HepG2 (cell line): ENCODE results near the gene HSPA5. TPM values are rescaled to one million over a fixed set of nuclear protein-coding genes. Genes with fewer than 3 reads are reported as not detected.
A peak's percentile ranks its signal among the peaks of the same experiment; 100 is the strongest.

Source experiments
- ADNP ChIP-seq: sonication (generic); formaldehyde crosslinking; IDR thresholded peaks from 2 replicates; pipeline ENCODE4 v1.4.0; 2020; ENCODE audit warnings: missing genetic modification reagents
- CEBPZ ChIP-seq: IDR thresholded peaks from 2 replicates; pipeline ENCODE4 v1.6.1; 2012; ENCODE audit warnings: low read length, improper control_type of control experiment
- FOXK1 ChIP-seq: sonication (generic); formaldehyde crosslinking; IDR thresholded peaks from 2 replicates; pipeline ENCODE4 v1.4.0; 2020; ENCODE audit warnings: low read depth, missing genetic modification reagents, borderline replicate concordance
- HDAC2 ChIP-seq: sonication (generic); formaldehyde crosslinking; IDR thresholded peaks from 2 replicates; pipeline ENCODE4 v1.4.0; 2020; ENCODE audit warnings: missing genetic modification reagents
- HNRNPL ChIP-seq: fragments of 200-400 bp; formaldehyde crosslinking; IDR thresholded peaks from 2 replicates; pipeline ENCODE4 v1.6.1; 2017; ENCODE audit warnings: mild to moderate bottlenecking, low read depth, low read length
- KAT2B ChIP-seq: fragments of 150-350 bp; IDR thresholded peaks from 2 replicates; pipeline ENCODE4 v1.6.1; 2014; ENCODE audit warnings: low read depth, low read length, borderline replicate concordance
- KLF6 ChIP-seq: IDR thresholded peaks from 2 replicates; pipeline ENCODE4 v1.8.0; 2016; ENCODE audit warnings: missing biosample characterization, missing genetic modification reagents
- LBX2 ChIP-seq: sonication (generic); formaldehyde crosslinking; IDR thresholded peaks from 2 replicates; pipeline ENCODE4 v1.5.0; 2020; ENCODE audit warnings: missing genetic modification reagents, mild to moderate bottlenecking, borderline replicate concordance
- MAX ChIP-seq: IDR thresholded peaks from 2 replicates; pipeline ENCODE4 v1.6.1; 2012; ENCODE audit warnings: inconsistent platforms
- MED1 ChIP-seq: sonication (generic); formaldehyde crosslinking; IDR thresholded peaks from 2 replicates; pipeline ENCODE4 v1.4.0; 2020; ENCODE audit warnings: missing genetic modification reagents
- NFIB ChIP-seq: sonication (generic); formaldehyde crosslinking; IDR thresholded peaks from 2 replicates; pipeline ENCODE4 v1.9.0; 2021; ENCODE audit warnings: missing genetic modification reagents, mild to moderate bottlenecking, borderline replicate concordance
- NRL ChIP-seq: sonication (generic); formaldehyde crosslinking; IDR thresholded peaks from 2 replicates; pipeline ENCODE4 v1.5.0; 2020; ENCODE audit warnings: missing genetic modification reagents, mild to moderate bottlenecking, moderate library complexity, borderline replicate concordance
- SRF ChIP-seq: IDR thresholded peaks from 2 replicates; pipeline ENCODE4 v1.6.1; 2011; ENCODE audit warnings: mild to moderate bottlenecking, low read depth, low read length, moderate library complexity
- THRA ChIP-seq: sonication (generic); formaldehyde crosslinking; IDR thresholded peaks from 2 replicates; pipeline ENCODE4 v1.4.0; 2020; ENCODE audit warnings: missing genetic modification reagents, borderline replicate concordance
- ZMYM4 ChIP-seq: sonication (generic); formaldehyde crosslinking; IDR thresholded peaks from 2 replicates; pipeline ENCODE4 v1.8.1; 2023; ENCODE audit warnings: mild to moderate bottlenecking, missing genetic modification reagents
- ZNF263 ChIP-seq: sonication (generic); formaldehyde crosslinking; IDR thresholded peaks from 2 replicates; pipeline ENCODE4 v1.4.0; 2020; ENCODE audit warnings: missing genetic modification reagents
- ZNF580 ChIP-seq: IDR thresholded peaks from 2 replicates; pipeline ENCODE4 v1.6.1; 2016; ENCODE audit warnings: low read depth, borderline replicate concordance
- ZNF737 ChIP-seq: sonication (generic); formaldehyde crosslinking; IDR thresholded peaks from 2 replicates; pipeline ENCODE4 v1.5.0; 2020; ENCODE audit warnings: missing genetic modification reagents, mild to moderate bottlenecking, borderline replicate concordance
- ZNF800 ChIP-seq: sonication (generic); formaldehyde crosslinking; IDR thresholded peaks from 2 replicates; pipeline ENCODE4 v1.4.0; 2020; ENCODE audit warnings: missing genetic modification reagents
- polyA plus RNA-seq, 8 experiments: library from polyadenylated mRNA; depleted of rRNA in 3 of 8; stranded (reverse) in 7 of 8; unstranded in 1 of 8; fragments of >200 nt; fragmentation: Illumina TruSeq in 4 of 8; extraction: Trizol in 4 of 8; gene quantifications; 2 replicates each; pipeline versions ENCODE4 v1.2.1 to v1.2.3, GENCODE V29; 2011 to 2016; ENCODE audit warnings: low read depth in 4 of 8, missing spikeins in 1 of 8, mixed read lengths in 1 of 8; ENCODE audit not compliant: insufficient read depth in 1 of 8
- total RNA-seq, 5 experiments: library from RNA; depleted of rRNA; stranded (reverse); fragments of >200 nt; fragmentation: Illumina TruSeq; extraction: Trizol; gene quantifications; 2 replicates each; pipeline ENCODE4 v1.2.3, GENCODE V29; 2016; ENCODE audit warnings: low read depth in 1 of 5

The HSPA5 gene
- total and polyA plus RNA-seq, 2 of the 13 experiments (the other 11 are each of a cell fraction or from before 2014, with no cell fraction given) = 201 to 206 TPM

- TF ChIP-seq ZNF580 (CRISPR knock-in tag) (peak; percentile 55; the same call in 1 of the 2 replicates), LBX2 (CRISPR knock-in tag) (0 out of 2 replicates have a peak, but pooled peaks have one; percentile 50), KLF6 (CRISPR knock-in tag) (peak; percentile 69; the same call in 1 of the 2 replicates), MAX (peak; percentile 96), MED1 (CRISPR knock-in tag) (peak; percentile 49; the same call in 1 of the 2 replicates), CEBPZ (no peak), ZMYM4 (CRISPR knock-in tag) (no peak; the same call in 1 of the 2 replicates), ZNF800 (CRISPR knock-in tag) (0 out of 2 replicates have a peak, but pooled peaks have one; percentile 18), SRF (no peak), ZNF737 (CRISPR knock-in tag) (no peak), FOXK1 (peak; percentile 29; the same call in 1 of the 2 replicates), ZNF263 (CRISPR knock-in tag) (no peak), HNRNPL (0 out of 2 replicates have a peak, but pooled peaks have one; percentile 55), THRA (CRISPR knock-in tag) (no peak), HDAC2 (CRISPR knock-in tag) (0 out of 2 replicates have a peak, but pooled peaks have one; percentile 38), NRL (CRISPR knock-in tag) (peak; percentile 67; the same call in 1 of the 2 replicates), NFIB (CRISPR knock-in tag) (no peak), KAT2B (no peak), ADNP (CRISPR knock-in tag) (no peak)
Observed at GRCh38 chr9:125200216-125201047, 40.7 kb downstream of the HSPA5 start, which contains the start of gene RABEPK (continued).
